ENCODE measurements around the gene CRIP2. TPM values are rescaled to one million over a fixed set of nuclear protein-coding genes. Genes with fewer than 3 reads are reported as not detected.

Gene CRIP2
- total and polyA plus RNA-seq, 2 of the 13 experiments (the other 11 are each of a cell fraction or from before 2014, with no cell fraction given) = 31.6 to 37.9 TPM

DNA sequence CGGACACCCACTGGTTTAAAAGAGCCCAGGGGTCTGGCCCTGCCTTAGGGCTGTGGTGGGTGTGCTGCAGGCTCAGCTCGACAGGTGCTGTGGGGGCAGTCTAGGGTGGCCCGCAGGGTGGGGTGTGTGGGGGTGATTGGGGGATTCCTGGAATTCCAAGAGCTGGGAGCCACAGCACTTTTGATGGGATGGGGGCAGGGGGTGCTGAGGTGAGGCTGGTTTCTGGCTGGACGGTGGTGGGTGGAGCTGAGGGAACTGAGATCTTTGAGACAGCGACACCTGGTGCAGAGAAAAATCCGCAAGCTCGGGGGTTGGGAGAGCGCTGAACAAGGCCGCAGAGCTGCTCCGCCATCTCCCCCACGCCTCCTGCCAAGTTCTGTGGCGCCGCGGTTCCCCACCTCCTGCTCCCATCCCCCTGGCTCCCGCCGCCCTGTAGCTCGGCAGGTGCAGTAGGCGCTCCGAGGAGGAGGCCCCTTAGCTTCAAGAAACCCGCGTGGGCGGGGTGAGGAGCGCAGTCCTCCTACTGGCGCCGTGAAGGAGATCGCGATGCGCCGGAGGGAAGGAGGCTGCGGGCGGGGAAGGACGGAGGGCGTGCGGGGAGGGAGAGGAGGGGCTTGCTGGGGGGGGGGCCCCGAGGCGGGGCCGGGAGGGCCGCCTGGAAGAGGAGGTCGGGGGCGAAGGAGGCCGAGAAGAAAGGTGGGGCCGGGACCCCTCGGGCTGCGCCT lies 15.1 kb downstream of the CRIP2 start (continued):
- TF ChIP-seq STAG1 (CRISPR knock-in tag; IDR thresholded peaks at IDR 0.05) (peak; percentile 41), ZBTB7B (CRISPR knock-in tag; IDR thresholded peaks at IDR 0.05) (peak; percentile 32; the same call in 1 of the 2 replicates), SOX6 (IDR thresholded peaks at IDR 0.05) (no peak), SOX6 (CRISPR knock-in tag; IDR thresholded peaks at IDR 0.05) (peak; percentile 30; the same call in 1 of the 2 replicates), HOXA3 (CRISPR knock-in tag; IDR thresholded peaks at IDR 0.05) (peak; percentile 12; the same call in 1 of the 2 replicates), SIN3B (IDR thresholded peaks at IDR 0.05; ENCODE audit: low read length) (no peak), PRPF4 (IDR thresholded peaks at IDR 0.05; ENCODE audit: low read depth, low read length, poor library complexity, severe bottlenecking) (no peak), SCMH1 (CRISPR knock-in tag; IDR thresholded peaks at IDR 0.05; ENCODE audit: borderline replicate concordance) (no peak), ZFY (CRISPR knock-in tag; IDR thresholded peaks at IDR 0.05) (peak; percentile 59), CBFB (CRISPR knock-in tag; IDR thresholded peaks at IDR 0.05) (no peak), KDM5B (CRISPR knock-in tag; IDR thresholded peaks at IDR 0.05; ENCODE audit: borderline replicate concordance) (peak; percentile 71; the same call in 1 of the 2 replicates), KLF6 (CRISPR knock-in tag; IDR thresholded peaks at IDR 0.05) (no peak), HNRNPLL (IDR thresholded peaks at IDR 0.05; ENCODE audit: low read depth, low read length, poor library complexity, severe bottlenecking) (peak; percentile 64), ZFP1 (CRISPR knock-in tag; IDR thresholded peaks at IDR 0.05) (no peak), MAFF (IDR thresholded peaks at IDR 0.05; ENCODE audit: low read depth, low read length) (no peak), MYC (CRISPR knock-in tag; IDR thresholded peaks at IDR 0.05; ENCODE audit: borderline replicate concordance) (peak; percentile 54), ZNF333 (CRISPR knock-in tag; IDR thresholded peaks at IDR 0.05; ENCODE audit: borderline replicate concordance) (peak; percentile 50; the same call in 1 of the 2 replicates), ZNF180 (CRISPR knock-in tag; IDR thresholded peaks at IDR 0.05; ENCODE audit: borderline replicate concordance, low read depth) (no peak), ZNF564 (CRISPR knock-in tag; IDR thresholded peaks at IDR 0.05) (no peak), KLF11 (CRISPR knock-in tag; IDR thresholded peaks at IDR 0.05) (no peak), NFE2 (CRISPR knock-in tag; IDR thresholded peaks at IDR 0.05) (no peak), ZNF17 (CRISPR knock-in tag; IDR thresholded peaks at IDR 0.05) (no peak), SMC3 (IDR thresholded peaks at IDR 0.05; ENCODE audit: low read length) (peak; percentile 53), SKI (IDR thresholded peaks at IDR 0.05; ENCODE audit: partially characterized antibody) (no peak), MEIS2 (CRISPR knock-in tag; IDR thresholded peaks at IDR 0.05) (0 out of 2 replicates have a peak, but pooled peaks have one; percentile 40), GZF1 (CRISPR knock-in tag; IDR thresholded peaks at IDR 0.05) (no peak), DMAP1 (CRISPR knock-in tag; IDR thresholded peaks at IDR 0.05) (peak; percentile 64; the same call in 1 of the 2 replicates), U2AF2 (IDR thresholded peaks at IDR 0.05; ENCODE audit: low read depth, low read length) (no peak), XRCC5 (optimal IDR thresholded peaks at IDR 0.05; ENCODE audit: low read length) (peak; percentile 24)
- TF ChIP-seq, protein P1, sequence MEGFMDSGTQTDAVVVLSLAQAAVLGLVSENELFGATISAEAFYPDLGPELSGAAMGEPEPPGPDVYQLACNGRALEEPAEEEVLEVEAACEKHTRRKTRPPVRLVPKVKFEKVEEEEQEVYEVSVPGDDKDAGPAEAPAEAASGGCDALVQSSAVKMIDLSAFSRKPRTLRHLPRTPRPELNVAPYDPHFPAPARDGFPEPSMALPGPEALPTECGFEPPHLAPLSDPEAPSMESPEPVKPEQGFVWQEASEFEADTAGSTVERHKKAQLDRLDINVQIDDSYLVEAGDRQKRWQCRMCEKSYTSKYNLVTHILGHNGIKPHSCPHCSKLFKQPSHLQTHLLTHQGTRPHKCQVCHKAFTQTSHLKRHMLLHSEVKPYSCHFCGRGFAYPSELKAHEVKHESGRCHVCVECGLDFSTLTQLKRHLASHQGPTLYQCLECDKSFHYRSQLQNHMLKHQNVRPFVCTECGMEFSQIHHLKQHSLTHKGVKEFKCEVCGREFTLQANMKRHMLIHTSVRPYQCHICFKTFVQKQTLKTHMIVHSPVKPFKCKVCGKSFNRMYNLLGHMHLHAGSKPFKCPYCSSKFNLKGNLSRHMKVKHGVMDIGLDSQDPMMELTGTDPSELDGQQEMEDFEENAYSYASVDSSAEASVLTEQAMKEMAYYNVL (CRISPR knock-in tag; IDR thresholded peaks at IDR 0.05; ENCODE audit: borderline replicate concordance) = peak; percentile 36; the same call in 1 of the 2 replicates
- TF ChIP-seq, protein P2, sequence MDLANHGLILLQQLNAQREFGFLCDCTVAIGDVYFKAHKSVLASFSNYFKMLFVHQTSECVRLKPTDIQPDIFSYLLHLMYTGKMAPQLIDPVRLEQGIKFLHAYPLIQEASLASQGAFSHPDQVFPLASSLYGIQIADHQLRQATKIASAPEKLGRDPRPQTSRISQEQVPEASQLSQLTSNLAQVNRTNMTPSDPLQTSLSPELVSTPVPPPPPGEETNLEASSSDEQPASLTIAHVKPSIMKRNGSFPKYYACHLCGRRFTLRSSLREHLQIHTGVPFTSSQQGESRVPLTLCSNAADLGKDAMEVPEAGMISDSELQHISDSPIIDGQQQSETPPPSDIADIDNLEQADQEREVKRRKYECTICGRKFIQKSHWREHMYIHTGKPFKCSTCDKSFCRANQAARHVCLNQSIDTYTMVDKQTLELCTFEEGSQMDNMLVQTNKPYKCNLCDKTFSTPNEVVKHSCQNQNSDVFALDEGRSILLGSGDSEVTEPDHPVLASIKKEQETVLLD (CRISPR knock-in tag; IDR thresholded peaks at IDR 0.05; ENCODE audit: low read depth) = 0 out of 2 replicates have a peak, but pooled peaks have one; percentile 7

All from HepG2 (cell line).